Transverse colon (tissue), 4 donors: ENCODE results near the gene EHD3. TPM values are rescaled to one million over a fixed set of nuclear protein-coding genes. Genes with fewer than 3 reads are reported as not detected.
A peak's percentile ranks its signal among the peaks of the same experiment; 100 is the strongest.

Experiments used
- DNase-seq: peaks from one replicate; pipeline ENCODE4 v3.0.0-alpha.2; 2019
- H3K27ac ChIP-seq, 4 donors: fragments of 200-600 bp; sonication (generic); 2 replicates each; pipeline ENCODE4 v1.5.1; 2016 to 2018; ENCODE audit warnings: inconsistent platforms in 4 of 4
- H3K27me3 ChIP-seq: fragments of 200-600 bp; sonication (generic); 2 replicates; pipeline ENCODE4 v1.5.1; 2017; ENCODE audit warnings: inconsistent platforms
- H3K36me3 ChIP-seq, 4 donors: fragments of 200-600 bp; sonication (generic); 2 replicates each; pipeline ENCODE4 v1.5.1; 2017 to 2019; ENCODE audit warnings: inconsistent platforms in 4 of 4
- H3K4me1 ChIP-seq, 4 donors: fragments of 200-600 bp; sonication (generic); 2 replicates each; pipeline ENCODE4 v1.5.1; 2017 to 2020; ENCODE audit warnings: inconsistent platforms in 4 of 4
- H3K4me3 ChIP-seq, 4 donors: fragments of 200-600 bp; sonication (generic); 1 replicate in 1 of 4; 2 replicates in 3 of 4; pipeline versions ENCODE4 v1.5.1 to v1.6.1; 2017 to 2019; ENCODE audit warnings: inconsistent platforms in 4 of 4
- H3K9me3 ChIP-seq, 2 donors: fragments of 200-600 bp; sonication (generic); 2 replicates each; pipeline ENCODE4 v1.5.1; 2017 to 2019; ENCODE audit warnings: inconsistent platforms in 2 of 2
- EP300 ChIP-seq: sonication (generic); formaldehyde crosslinking; IDR thresholded peaks from one replicate; pipeline ENCODE4 v1.6.1; 2017; ENCODE audit warnings: antibody characterized with exemption, low read depth
- POLR2A ChIP-seq: fragments of 450-650 bp; IDR thresholded peaks from one replicate; pipeline ENCODE4 v1.6.1; 2016; ENCODE audit warnings: antibody characterized with exemption, mild to moderate bottlenecking, moderate library complexity
- POLR2AphosphoS5 ChIP-seq, 3 donors: sonication (generic); formaldehyde crosslinking; IDR thresholded peaks; one replicate each; pipeline ENCODE4 v1.6.1; 2016; ENCODE audit warnings: antibody characterized with exemption in 3 of 3
- WGBS, 2 donors: methylation state at CpG; one replicate each; pipeline ENCODE4 v1.1.5; 2018; ENCODE audit warnings: low coverage in 1 of 2; 5-methylcytosine and 5-hydroxymethylcytosine counted together
- in situ Hi-C, 4 donors: fragments of 200-750 bp; cut with MboI; loops; one replicate each; pipeline versions ENCODE4 v1.15.0 to v1.15.1; 2017; ENCODE audit warnings: low sequenced_read_pairs in 3 of 4, low pct_ligation_motif_present in 1 of 4, low pct_unique_long_range_greater_than_20kb in 1 of 4
- intact Hi-C: fragments of 100-400 bp; cut with DNase I; formaldehyde crosslinking; loops from one replicate; pipeline ENCODE4 v1.15.1; 2023; ENCODE audit warnings: low total_unique reads
- total RNA-seq, 4 donors: library from RNA; depleted of rRNA; stranded (reverse); fragments of >200 nt; gene quantifications; one replicate each; pipeline ENCODE4 v1.1.0, GENCODE V29; 2016
- TF ChIP-seq, protein P1 (sequence below), 5 experiments: fragments of 200-600 bp in 3 of 5; fragments of 450-650 bp in 2 of 5; sonication (generic) in 3 of 5; IDR thresholded peaks; 1 replicate in 2 of 5; 2 replicates in 3 of 5; pipeline ENCODE4 v1.5.1; 2016 to 2017; ENCODE audit warnings: antibody characterized with exemption in 5 of 5, inconsistent platforms in 3 of 5, mild to moderate bottlenecking in 2 of 5, moderate library complexity in 1 of 5

The EHD3 gene
- total RNA-seq, result 10 to 100 TPM in 1 of 4 donors, 1 to 10 TPM in 3; 1.2 to 10.1 (median 3.6) TPM

DNA sequence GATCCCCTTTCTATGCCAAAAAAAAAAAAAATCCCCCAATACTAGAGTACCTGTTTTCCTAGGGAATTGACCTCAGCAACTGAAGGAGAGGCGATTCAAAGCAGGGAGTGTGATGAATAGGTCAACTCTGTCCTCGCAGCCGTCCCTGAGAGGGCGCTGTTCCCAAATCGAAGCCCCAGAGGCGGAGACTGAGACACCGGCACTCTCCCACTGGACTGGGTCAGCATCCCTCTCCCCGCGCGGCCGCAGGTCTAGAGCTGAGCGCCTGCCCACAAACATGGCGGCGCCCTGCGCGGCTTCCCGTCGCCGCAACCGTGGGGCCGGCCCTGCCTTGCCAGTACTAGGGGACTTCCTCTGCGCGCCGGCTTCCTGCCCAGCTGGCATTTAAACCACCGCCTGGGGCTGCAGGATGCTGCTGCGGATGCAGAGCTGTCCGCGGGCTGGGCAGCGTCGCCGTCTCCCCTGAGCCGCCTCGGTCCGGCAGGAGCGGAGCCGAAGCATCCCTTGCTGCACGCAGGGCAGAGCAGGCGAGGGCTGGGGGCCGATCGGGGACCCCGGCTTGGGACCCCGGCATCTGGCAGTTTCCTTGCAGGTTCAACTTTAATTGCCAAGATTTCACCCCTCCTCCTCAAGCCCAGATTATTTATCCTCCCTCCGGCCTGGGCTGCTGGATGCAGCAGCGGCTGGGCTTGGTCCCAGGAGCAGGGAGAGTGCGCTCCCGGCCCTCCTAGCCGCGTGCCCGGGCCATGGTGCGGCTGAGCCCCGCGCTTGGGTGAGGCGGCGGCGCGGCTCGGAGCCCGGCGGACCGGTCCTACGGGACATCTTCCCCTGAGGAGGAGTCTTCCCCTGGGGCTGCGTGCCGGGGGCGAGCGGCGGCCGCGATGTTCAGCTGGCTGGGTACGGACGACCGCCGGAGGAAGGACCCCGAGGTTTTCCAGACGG lies at the start of gene EHD3:
Gene EHD3 (plus strand): TSS at position 412 of the 942 bp plus-strand sequence. CDS start 470 bp downstream, at position 882.
- DNase-seq, result peak; percentile 84
- Histone ChIP-seq H3K27me3 (peaks cover 4% of the 10 kb centered on the region), H3K4me3 (peak within 1 kb of the TSS; percentile 48 to 58 (median 52)), H3K36me3 (no peaks in the 10 kb centered on the region), H3K9me3 (no peaks in the 10 kb centered on the region), H3K27ac (peak within 1 kb of the TSS; percentile 25 to 70 (median 64)), H3K4me1 (peaks cover 0 to 21% (median 6%) of the 10 kb centered on the region in 4 donors)
- TF ChIP-seq EP300 (no peak), POLR2AphosphoS5 (IDR thresholded peaks at IDR 0.05) (peak in 1 of 3 donors; percentile 43), POLR2A (peak; percentile 15)
- TF ChIP-seq, protein P1, sequence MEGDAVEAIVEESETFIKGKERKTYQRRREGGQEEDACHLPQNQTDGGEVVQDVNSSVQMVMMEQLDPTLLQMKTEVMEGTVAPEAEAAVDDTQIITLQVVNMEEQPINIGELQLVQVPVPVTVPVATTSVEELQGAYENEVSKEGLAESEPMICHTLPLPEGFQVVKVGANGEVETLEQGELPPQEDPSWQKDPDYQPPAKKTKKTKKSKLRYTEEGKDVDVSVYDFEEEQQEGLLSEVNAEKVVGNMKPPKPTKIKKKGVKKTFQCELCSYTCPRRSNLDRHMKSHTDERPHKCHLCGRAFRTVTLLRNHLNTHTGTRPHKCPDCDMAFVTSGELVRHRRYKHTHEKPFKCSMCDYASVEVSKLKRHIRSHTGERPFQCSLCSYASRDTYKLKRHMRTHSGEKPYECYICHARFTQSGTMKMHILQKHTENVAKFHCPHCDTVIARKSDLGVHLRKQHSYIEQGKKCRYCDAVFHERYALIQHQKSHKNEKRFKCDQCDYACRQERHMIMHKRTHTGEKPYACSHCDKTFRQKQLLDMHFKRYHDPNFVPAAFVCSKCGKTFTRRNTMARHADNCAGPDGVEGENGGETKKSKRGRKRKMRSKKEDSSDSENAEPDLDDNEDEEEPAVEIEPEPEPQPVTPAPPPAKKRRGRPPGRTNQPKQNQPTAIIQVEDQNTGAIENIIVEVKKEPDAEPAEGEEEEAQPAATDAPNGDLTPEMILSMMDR (IDR thresholded peaks at IDR 0.05), result peak in 4 of 5 experiments; percentile 33 to 51 (median 36)
- intact Hi-C loops (loop anchor here (10.0 kb wide), 1 partner anchor 101 kb away; no protein-coding TSS in a partner anchor), in situ Hi-C loops (loop anchor here in 1 of 4 donors (10.0 kb wide), 1 partner anchor 101 kb away; no protein-coding TSS in a partner anchor)
- WGBS, 2 donors, result 3 to 20% methylated on average over 1 to 54 of the region's 74 CpGs

DNA sequence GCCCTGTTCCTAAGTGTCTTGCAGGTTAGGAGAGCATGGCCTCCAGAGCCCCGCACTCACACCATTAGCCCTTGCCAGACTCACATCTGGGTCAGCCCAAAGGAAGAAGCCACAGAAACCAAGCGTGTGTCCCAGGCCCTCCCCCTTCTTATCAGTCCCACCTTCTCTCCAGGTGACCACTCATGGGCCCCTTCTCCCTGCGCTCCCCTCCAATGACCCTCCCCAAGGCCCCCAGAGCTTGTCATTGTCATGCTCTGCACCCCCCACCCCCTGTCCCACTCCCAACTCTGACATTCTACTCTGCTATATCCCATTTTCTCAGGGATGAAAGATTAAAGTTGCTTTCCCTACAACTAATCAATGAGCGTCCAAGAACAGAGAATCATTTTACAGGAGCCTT lies 46.8 kb upstream of the EHD3 start:
- 80 to 94% methylated on average over 1 to 4 of the region's 4 CpGs for WGBS, 2 donors
- Histone ChIP-seq H3K27me3 (no peaks in the 10 kb centered on the region), H3K4me1 (no peaks in the 10 kb centered on the region), H3K9me3 (no peaks in the 10 kb centered on the region), H3K27ac (no peak overlapping the region), H3K36me3 (no peaks in the 10 kb centered on the region), H3K4me3 (no peak overlapping the region)
- intact Hi-C loops (no loop called here), in situ Hi-C loops (no loop called here)
- TF ChIP-seq, protein P1 (IDR thresholded peaks at IDR 0.05), result no peak
- no peak for TF ChIP-seq POLR2A
- TF ChIP-seq EP300, result no peak
- TF ChIP-seq POLR2AphosphoS5 (IDR thresholded peaks at IDR 0.05), result no peak
- no peak for DNase-seq

DNA sequence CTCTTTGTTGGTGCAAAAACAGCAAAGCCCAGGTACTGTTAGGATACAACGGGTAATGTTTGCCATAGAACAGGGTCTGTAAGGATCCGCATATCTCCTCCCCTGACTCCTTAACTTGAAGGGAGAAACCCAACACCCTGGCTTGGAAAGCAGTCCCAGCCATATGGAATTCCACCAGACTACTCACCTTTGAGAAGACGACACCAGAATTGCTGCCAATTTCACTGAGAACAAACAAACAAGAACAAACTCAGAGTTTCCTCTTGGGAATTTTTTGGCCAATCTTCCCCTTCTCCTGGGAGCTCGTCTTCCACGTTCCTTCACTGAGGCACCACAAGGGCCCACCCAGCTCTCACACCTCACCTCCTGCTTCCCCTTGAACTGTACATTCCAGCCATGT lies 45.8 kb upstream of the EHD3 start:
- Histone ChIP-seq H3K27ac (no peak overlapping the region), H3K9me3 (no peaks in the 10 kb centered on the region), H3K36me3 (no peaks in the 10 kb centered on the region), H3K4me1 (no peaks in the 10 kb centered on the region), H3K4me3 (no peak overlapping the region), H3K27me3 (no peaks in the 10 kb centered on the region)
- TF ChIP-seq, protein P1 (IDR thresholded peaks at IDR 0.05), result no peak
- TF ChIP-seq EP300, result no peak
- no peak for TF ChIP-seq POLR2AphosphoS5 (IDR thresholded peaks at IDR 0.05)
- no peak for TF ChIP-seq POLR2A
- no peak for DNase-seq
- intact Hi-C loops, result no loop called here
- 62 to 75% methylated on average over 4 to 5 of the region's 5 CpGs for WGBS, 2 donors
- in situ Hi-C loops, result no loop called here

DNA sequence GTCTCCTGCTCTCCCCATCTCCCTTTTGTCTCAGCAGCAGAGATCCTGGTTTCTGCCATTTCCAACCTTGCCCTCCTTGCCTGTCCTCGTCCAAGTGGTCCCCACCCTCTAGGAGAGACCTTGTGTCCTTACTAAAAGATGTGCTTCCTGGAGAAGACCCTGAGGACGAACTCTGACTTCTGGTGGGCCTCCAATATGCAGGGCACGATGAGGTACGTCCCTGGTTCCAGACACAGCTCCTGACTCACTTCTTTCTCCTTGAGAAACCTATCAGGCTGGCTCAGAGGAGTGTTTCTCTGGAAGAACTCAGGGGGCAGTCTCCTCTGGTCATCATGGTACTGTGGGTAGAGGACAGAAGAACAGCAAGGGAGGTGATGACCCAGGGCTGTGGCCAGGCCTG lies 44.8 kb upstream of the EHD3 start:
- Histone ChIP-seq H3K27ac (no peak overlapping the region), H3K36me3 (no peaks in the 10 kb centered on the region), H3K4me3 (no peak overlapping the region), H3K4me1 (no peaks in the 10 kb centered on the region), H3K27me3 (no peaks in the 10 kb centered on the region), H3K9me3 (no peaks in the 10 kb centered on the region)
- WGBS, 2 donors, result 79% methylated on average over 4 of the region's 4 CpGs; no CpG with 5 or more reads in 1 of the 2 donors
- in situ Hi-C loops (no loop called here), intact Hi-C loops (no loop called here)
- no peak for TF ChIP-seq POLR2A
- no peak for TF ChIP-seq POLR2AphosphoS5 (IDR thresholded peaks at IDR 0.05)
- TF ChIP-seq, protein P1 (IDR thresholded peaks at IDR 0.05), result no peak
- no peak for TF ChIP-seq EP300
- no peak for DNase-seq
